ENCODE data around the gene SMR3A.

The SMR3A gene

DNA sequence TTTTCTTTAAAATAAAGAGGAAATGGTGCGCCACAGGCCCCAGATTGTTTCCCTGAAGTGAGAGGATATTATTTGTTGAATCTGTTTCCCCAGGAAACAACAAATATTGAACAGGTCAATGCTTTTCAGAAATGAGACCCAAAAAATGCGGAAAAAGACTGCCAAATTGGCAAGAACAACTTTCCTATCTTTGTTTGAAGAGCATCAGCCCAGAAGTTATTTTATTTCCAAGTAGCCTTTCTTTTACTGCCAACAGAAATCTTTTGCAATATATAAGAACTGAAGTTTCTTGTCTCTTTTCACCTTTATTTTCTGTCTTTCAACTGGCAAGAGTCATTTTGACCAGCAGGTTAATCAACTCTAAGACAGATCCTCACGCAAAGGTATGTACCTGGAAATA lies at the start of gene SMR3A:
Gene SMR3A, plus strand, starts transcription at position 301 of the 400 bp plus-strand sequence. CDS start 1,356 bp downstream, outside the sequence.
- DNase-seq (ENCODE audit: low read depth): no peak

DNA sequence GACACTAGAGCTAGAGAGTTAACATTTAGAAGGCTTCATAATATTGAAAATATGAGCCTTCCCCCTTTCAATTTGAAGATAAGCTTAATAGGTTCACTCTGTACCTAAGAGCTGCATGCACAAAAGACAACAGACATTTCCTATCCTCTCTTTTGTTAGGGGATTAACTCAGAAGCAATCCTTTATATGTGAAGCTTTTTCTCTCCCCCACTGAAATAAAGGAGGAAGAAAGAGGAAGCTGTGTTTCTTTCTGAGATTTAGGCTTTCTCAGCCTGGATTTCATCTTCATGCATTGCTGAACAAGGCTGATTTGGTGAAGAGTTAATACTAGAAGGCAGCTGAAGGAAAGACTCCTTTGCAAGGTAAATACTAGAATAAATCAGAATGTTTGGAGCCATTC lies 46.8 kb upstream of the SMR3A start:
- no peak for DNase-seq (ENCODE audit: low read depth)

DNA sequence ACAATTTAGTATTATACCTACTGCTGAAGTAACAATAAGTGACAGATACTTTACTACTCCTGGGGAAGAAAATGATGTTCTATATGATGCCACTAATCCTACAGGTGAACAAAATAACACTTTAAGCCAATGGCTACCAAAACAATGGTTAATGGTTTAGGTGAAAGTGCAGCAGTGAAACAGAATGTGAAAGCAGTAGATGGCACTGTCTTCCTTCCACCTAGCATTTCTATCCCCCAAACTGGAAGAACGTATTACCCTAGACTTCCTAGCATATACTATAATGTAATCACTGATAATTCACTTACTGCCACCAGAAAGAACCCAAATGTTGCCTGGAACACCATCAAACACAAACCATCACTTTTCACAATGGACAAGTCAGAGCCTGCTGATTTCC lies 44.6 kb upstream of the SMR3A start:
- no peak for DNase-seq (ENCODE audit: low read depth)

DNA sequence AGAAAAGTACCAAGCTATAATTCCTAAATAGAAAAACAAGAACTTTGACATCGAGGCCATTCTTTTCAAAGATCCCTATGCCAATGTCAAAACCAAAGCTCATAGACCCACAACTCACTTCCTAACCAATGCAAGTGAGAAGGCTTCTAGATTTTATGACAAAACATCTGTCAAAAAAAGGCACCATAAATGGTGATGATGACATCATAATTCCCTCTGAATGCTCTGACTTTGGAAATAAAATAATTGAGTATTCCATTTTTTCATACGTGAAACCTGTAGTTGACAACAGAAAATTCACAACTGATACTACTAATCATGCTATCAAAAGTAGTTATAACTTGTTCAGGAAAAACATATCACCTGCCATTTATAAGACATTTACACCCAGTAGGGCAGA lies 34.5 kb upstream of the SMR3A start:
- DNase-seq (ENCODE audit: low read depth): no peak

DNA sequence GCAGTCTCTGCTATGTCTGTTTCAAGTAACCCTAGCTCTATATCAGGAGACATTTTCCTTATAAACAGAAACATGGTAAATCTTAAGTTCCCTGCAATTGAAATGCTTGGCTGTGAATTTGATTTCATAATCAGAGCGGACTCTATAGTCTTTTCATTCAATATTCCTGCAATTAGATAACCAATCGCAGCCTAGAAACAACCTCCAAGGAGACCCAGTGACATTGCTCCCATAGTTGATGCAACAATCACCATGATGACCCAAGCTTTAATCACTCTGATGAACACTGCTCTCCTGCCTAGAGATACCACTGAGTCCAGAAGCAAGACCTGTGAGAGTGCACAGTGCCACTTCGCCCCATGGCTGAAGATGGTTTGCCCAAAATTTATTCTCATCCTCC lies 25.9 kb upstream of the SMR3A start, which contains the start of gene CABS1:
Gene CABS1, plus strand, starts transcription at position 301 of the 400 bp plus-strand sequence. Its CDS starts 59 bp downstream, at position 360.
- no peak for DNase-seq (ENCODE audit: low read depth)

DNA sequence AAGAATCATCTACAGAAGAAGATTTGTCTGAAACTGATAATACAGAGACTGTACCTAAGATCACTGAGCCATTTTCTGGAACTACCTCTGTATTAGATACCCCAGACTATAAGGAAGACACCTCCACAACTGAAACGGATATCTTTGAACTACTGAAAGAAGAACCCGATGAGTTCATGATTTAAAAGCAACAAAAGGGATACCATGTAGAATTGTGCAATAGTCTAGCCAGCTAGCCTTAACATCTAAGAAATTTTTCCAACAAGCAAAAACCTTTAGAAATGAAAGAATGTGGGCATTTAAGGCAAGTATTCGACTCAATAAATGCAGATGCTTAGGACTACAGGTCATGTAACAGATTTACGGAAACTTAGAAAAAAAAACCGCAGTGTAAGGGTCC lies 24.5 kb upstream of the SMR3A start:
- DNase-seq (ENCODE audit: low read depth): no peak

DNA sequence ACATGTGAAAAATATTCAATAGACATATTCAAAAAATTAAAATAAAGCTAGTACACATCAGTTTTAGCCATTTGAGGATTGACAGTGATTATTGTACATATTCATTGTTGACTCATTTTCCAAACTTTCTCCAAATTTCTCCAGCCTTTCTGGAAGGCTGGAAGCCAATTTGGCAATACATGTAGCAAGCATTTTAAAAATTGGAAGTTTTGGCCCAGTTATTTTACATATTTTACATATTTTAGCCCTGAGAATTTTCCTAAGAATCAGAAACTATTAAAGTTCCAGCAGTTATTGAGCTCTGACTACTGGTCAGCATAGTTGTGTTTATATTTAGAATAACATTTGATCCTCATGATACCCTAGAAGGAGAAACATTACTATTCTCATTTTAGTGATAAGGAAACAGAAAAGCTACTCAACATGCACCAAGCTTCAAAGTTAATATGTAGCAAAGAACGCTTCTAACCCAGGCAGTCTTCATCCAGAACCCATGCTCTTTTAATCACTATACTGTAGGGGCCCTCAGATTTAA lies 22.6 kb upstream of the SMR3A start:
- DNase-seq (ENCODE audit: low read depth): no peak

DNA sequence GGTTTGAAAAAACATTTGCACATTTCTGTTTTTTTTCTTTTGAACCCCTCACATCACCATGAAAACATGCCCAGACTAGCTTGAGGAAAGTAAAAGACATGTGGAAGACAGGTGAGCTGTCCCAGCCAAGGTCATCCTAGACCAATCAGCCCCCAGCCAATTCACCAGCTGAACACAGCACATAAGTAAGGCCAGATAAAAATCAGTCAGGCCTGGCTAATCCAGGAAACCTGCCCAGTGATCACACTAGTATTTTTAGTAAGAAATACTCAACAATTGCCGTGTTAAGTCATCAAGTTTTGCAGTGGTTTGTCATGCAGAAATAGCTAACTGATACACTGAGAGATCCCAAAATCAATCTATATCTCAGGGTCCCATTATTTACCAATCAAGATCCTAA lies 4.4 kb upstream of the SMR3A start:
- no peak for DNase-seq (ENCODE audit: low read depth)

DNA sequence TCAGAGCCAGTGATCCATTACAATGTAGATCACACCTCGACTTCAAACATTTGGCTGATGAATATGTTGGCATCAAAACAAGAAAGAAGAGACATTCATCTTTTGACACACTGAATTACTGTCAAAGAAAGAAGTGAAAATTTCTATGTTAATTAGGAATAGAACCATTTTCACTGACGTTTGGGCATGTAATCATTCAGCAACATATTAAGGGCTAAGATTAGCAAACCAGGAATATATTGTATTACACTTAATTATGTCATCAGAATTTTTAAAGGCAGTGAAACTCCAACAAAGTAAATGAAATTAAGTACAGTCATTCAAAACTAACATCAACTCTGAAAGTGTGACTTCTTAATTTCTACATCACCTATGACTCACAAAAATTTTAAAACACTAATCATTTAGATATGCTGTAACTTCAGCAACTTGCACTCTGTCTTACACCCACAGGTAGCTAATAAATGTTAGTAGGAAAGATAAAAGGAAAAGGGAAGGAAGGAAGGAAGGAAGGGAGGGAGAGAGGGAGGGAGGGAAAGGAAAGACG lies 1.4 kb upstream of the SMR3A start:
- DNase-seq (ENCODE audit: low read depth): no peak

DNA sequence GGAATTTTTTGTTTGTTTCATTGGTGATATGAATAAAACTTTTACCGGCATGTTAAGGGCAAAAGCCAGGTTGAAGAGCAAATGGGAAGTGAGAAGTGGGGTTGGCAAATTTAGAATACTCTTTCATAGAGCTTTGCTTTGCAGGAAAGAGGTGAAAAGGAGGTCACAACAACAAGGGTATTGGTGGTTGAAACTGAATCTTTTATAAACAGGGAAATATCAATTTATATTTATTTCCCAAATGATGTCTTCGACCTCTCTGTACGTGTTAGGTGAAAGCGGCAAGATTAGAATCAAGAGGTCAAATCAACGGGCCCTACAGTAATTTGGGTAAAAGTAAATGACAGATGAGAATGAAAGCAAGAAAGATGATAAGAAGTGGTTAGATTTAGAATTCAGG lies 3.4 kb downstream of the SMR3A start:
- no peak for DNase-seq (ENCODE audit: low read depth)

DNA sequence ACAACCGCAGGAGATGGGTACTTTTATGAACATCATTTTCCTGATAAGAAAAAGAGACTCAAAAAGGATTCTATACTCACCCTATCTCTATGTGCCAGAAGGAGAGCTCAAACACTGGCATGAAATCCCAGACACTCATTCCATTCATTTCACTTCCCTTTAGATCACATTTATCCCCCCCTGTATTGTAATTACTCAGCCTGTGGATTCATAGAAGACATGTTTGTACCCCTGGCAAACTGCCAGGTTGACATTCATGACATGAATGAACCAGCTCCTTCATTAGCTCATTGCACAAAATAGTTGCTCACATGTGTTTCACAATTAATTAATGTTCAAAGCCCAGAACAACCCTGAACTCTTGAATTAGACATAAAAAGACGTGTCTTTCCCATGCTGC lies 4.9 kb downstream of the SMR3A start:
- DNase-seq (ENCODE audit: low read depth): no peak

DNA sequence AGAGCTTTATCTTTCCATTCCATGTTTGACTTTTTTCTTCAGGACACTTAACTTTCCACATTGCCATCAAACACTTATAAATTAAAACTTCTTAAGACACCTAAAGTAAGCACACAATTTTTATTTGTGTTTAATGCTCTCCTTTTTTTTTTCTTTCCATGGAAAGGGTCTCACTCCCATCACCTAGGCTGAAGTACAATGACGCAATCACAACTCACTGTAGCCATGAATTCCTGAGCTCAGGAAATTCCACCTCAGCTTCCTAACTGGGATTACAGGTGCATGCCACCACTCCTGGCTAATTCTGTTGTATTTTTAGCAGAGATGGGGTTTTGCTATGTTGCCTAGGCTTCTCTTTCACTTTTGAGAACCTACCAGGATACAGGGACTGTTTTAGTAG lies 7.3 kb downstream of the SMR3A start:
- no peak for DNase-seq (ENCODE audit: low read depth)

DNA sequence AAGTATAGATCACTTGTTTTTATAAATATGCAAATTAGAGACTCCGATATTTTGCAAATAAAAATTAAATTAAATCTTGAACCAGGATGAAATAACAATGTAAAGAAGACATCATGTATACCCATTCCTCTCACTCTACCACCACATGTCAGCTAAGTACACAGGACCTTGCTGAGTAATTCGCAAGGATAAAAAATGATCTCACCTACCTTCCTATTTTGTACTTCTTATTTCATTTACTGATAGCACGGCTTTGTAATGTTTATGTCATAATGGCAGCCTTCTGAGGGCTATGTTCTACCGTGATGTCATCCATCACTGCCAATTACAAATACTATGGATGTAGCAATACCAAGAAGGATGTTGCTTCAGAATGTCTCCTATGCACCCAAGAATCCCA lies 11.4 kb downstream of the SMR3A start:
- no peak for DNase-seq (ENCODE audit: low read depth)

DNA sequence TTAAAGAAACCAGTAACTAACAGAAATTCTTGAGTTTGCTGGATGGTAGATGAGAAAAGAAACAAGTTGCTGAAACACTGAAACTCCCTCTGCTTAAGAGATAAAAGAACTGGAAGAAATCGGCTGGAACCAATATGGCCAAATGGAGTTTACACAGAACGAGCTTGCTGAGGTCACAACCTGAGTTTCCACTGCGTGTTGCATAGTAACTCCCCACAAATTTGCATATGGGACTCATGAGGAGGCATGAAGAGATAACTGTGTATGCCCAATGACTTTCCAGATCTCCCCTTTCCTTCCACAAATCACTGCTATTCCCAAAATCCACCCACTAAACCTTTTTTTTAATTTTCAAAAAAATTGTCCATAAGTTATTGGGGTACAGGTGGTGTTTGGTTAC lies 12.2 kb downstream of the SMR3A start:
- no peak for DNase-seq (ENCODE audit: low read depth)

DNA sequence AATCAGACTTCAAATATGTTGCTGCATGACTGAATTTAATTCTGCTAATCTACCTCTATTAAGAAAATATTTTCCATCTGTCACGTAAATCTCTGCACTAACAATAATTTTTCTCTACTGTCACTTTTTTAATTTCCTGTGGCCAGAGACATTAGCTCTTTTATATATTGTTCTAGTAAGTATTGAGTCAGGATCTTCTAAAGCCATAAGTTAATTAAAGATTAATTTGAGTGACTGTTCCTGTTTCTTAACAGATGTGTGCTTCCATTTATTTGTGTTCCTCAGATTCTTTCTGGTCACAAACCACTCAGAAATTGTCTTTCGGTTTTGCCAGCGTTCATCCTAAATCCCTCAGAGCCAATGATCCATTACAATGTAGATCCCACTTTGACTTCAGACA lies 20.0 kb downstream of the SMR3A start:
- DNase-seq (ENCODE audit: low read depth): no peak

DNA sequence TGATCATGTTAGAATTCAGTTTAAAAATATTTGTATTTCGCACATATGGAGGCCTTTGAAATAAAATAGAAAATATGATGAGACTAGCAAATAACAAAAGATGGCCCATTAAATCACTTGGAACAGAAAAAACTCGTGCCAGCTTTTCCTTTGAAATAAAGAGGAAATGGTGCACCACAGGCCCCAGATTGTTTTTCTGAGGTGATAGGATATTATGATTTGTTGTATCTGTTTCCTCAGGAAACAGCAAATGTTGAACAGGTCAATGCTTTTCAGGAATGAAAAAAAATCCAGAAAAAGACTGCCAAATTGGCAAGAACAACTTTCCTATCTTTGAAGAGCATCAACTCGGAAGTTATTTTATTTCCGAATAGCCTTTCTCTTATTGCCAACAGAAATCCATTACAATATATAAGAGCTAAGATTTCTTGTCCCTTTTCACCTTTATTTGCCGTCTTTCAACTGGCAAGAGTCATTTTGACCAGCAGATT lies 22.2 kb downstream of the SMR3A start, which contains the start of gene SMR3B:
Gene SMR3B, plus strand, starts transcription at position 441 of the 491 bp plus-strand sequence. CDS start 1,380 bp downstream, outside the sequence.
- DNase-seq (ENCODE audit: low read depth): no peak

DNA sequence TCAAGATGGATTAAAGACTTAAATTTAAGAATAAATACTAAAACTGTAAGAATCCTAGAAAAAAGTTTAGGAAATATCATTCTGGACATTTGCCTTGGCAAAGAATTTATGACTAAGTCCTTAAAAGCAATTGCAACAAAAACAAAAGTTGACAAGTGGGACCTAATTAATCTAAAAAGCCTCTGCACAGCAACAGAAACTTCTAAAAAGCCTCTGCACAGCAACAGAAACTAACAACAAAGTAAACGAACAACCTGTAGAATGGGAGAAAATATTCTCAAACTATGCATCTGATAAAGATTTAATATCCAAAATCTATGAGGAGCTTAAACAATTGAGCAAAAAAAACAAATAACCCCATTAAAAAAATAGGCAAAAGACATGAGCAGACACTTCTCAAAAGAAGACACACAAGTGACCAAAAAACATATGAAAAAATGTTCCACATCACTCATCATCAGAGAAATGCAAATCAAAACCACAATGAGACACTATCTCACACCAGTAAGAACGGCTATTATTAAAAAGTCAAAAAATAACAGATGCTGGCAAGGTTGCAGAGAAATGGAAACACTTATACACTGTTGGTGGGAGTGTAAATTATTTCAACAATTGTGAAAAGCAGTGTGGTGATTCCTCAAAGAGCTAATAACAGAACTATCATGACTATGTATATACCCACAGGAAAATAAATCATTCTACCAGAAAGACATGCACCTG lies 31.7 kb downstream of the SMR3A start:
- no peak for DNase-seq (ENCODE audit: low read depth)

DNA sequence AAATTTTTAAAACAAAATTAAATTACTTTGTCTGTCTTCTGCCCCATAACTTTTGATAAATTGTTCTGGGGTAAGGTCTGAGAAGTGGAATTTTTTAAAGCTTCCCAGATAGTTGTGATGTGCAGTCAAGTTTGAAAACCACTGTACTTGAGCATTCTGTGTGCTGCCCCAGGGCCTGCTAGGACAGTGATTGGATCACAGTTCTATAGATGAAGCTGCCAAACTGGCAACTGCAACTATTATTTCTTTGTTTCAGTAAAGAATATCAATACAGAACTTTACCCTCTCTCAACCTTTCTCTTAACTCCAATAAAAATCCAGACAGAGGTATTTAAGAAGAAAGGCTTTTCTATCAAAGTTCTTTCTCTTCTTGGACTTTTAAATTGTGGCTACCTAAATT lies 37.0 kb downstream of the SMR3A start, which contains the start of gene OPRPN:
Gene OPRPN, plus strand, starts transcription at position 361 of the 400 bp plus-strand sequence. CDS start 1,346 bp downstream, outside the sequence.
- DNase-seq (ENCODE audit: low read depth): no peak

DNA sequence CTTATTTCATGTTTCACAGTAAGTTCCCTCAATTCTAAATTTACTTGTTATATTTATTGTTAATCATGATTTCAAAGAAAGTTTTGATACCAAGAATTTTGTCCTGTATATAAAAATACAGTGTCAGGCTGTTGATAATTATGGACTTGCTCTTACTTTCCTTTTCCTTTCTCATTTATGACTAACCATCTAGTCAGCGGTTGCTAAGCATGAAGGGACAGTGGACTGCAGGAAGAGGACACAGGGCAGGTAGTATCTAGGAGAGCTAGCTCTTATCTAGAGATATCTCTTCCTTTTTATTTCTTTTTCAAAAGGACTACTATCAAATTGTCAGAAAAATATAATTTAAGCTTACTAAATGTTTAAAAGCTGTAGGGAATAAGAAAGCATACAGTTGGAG lies 38.8 kb downstream of the SMR3A start:
- DNase-seq (ENCODE audit: low read depth): no peak

DNA sequence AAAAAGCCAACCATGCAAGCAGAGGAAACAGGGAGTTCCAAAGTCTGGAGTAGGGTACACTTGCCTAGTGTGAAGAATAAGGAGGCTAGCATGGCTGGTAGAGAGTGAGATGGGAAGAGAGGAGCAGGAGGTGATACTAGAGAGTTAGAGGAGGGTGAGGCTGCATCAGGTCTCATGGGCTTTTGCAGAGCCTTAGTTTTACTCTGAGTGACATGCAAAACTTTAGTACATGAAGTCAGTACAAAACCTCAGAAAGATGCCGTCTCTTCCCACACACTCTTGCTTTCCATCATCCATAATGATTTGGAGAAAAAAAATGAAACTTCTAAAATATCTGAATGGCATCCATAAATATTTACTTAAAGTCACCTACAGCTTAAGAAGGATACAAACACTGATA lies 42.2 kb downstream of the SMR3A start:
- no peak for DNase-seq (ENCODE audit: low read depth)

DNA sequence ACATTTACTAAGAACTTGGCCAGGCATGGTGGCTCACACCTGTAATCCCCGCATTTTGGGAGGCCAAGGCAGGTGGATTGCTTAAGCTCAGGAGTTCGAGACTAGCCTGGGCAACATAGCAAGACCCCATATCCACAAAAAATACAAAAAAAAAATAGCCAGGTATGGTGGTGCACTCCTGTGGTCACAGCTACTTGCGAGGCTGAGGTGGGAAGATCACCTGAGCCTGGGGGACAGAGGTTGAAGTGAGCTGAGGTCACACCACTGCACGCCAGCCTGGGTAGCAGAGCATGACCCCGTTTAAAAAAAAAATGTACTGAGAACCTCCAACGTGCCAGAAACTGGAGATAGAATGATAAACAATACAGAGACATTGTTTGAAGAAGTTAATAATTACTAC lies 45.2 kb downstream of the SMR3A start:
- DNase-seq (ENCODE audit: low read depth): no peak

Measured in T-helper 22 cell (primary cell).